A549 (cell line): ENCODE measurements around the gene ACADVL. TPM values are rescaled to one million over a fixed set of nuclear protein-coding genes. Genes with fewer than 3 reads are reported as not detected.

Experiments
- ATAC-seq, 2 experiments: fragments of 200-7000 bp in 1 of 2; fragments of >200 bp in 1 of 2; cut with Nextera tagmentation in 1 of 2; cut with Tn5 transposase in 1 of 2; 3 replicates each; pipeline versions ENCODE4 v1.8.0 to v1.9.1; 2018 to 2020; ENCODE audit warnings: mild to moderate bottlenecking in 1 of 2, moderate library complexity in 1 of 2
- CTCF ChIA-PET: fragments of 300-600 bp; sonication (Branson Sonifier 250); formaldehyde crosslinking; extraction: SDS; loops from one replicate; lab custom pipeline; 2021; ENCODE audit warnings: antibody characterized with exemption, inconsistent platforms; lab: Yijun Ruan, JAX
- POLR2A ChIA-PET: fragments of 350-600 bp; formaldehyde crosslinking; extraction: SDS; loops from one replicate; lab custom pipeline; 2021; ENCODE audit warnings: antibody characterized with exemption, inconsistent platforms; lab: Yijun Ruan, JAX
- DNase-seq, 2 experiments: peaks; one replicate each; pipeline versions ENCODE4 v3.0.0 to v3.0.0-alpha.2; 2011 to 2016; ENCODE audit warnings: low read depth in 1 of 2, low spot score in 1 of 2
- FAIRE-seq: peaks from 2 replicates; lab custom pipeline; 2011; peaks lifted over from hg19 to GRCh38; lab: Jason Lieb, UNC
- H3K27ac ChIP-seq, 2 experiments: fragments of >200 bp; sonication (Bioruptor Twin); formaldehyde crosslinking; 3 replicates each; pipeline ENCODE4 v1.5.1; 2016 to 2017
- H3K4me1 ChIP-seq: fragments of >200 bp; sonication (Bioruptor Twin); formaldehyde crosslinking; 3 replicates; pipeline ENCODE4 v1.6.1; 2016
- H3K4me2 ChIP-seq: fragments of >200 bp; sonication (Bioruptor Twin); formaldehyde crosslinking; 3 replicates; pipeline ENCODE4 v1.6.1; 2016
- H3K4me3 ChIP-seq: fragments of >200 bp; sonication (Bioruptor Twin); formaldehyde crosslinking; 3 replicates; pipeline ENCODE4 v1.5.1; 2016
- H3K9me3 ChIP-seq: fragments of >200 bp; sonication (Bioruptor Twin); formaldehyde crosslinking; 3 replicates; pipeline ENCODE4 v1.6.1; 2016
- BHLHE40 ChIP-seq: IDR thresholded peaks from 2 replicates; pipeline ENCODE4 v1.6.1; 2012; ENCODE audit warnings: low read depth, low read length, inconsistent platforms
- CBX8 ChIP-seq: fragments of 200-600 bp; sonication (generic); IDR thresholded peaks from 2 replicates; pipeline ENCODE4 v1.6.1; 2016
- EHMT2 ChIP-seq: fragments of 200-600 bp; sonication (generic); IDR thresholded peaks from 2 replicates; pipeline ENCODE4 v1.6.1; 2016; ENCODE audit warnings: antibody characterized with exemption, low read depth, mild to moderate bottlenecking, moderate library complexity
- EP300 ChIP-seq, 2 experiments: fragments of >200 bp; sonication (Bioruptor Twin); formaldehyde crosslinking; IDR thresholded peaks; 2 replicates in 1 of 2; 3 replicates in 1 of 2; pipeline ENCODE4 v1.6.1; 2016 to 2017
- ESRRA ChIP-seq: fragments of 150-350 bp; IDR thresholded peaks from 2 replicates; pipeline ENCODE4 v1.6.1; 2014; ENCODE audit warnings: mild to moderate bottlenecking, low read length, borderline replicate concordance
- FOXS1 ChIP-seq: fragments of 250-450 bp; sonication (Bioruptor Pico); IDR thresholded peaks from 2 replicates; pipeline ENCODE4 v1.5.0; 2020; ENCODE audit warnings: mild to moderate bottlenecking, moderate library complexity
- GATA3 ChIP-seq: IDR thresholded peaks from 2 replicates; pipeline ENCODE4 v1.6.1; 2012; ENCODE audit warnings: borderline replicate concordance
- HDAC2 ChIP-seq: fragments of 200-600 bp; sonication (generic); IDR thresholded peaks from 2 replicates; pipeline ENCODE4 v1.6.1; 2016
- HOXA7 ChIP-seq: fragments of 250-450 bp; sonication (Bioruptor Pico); IDR thresholded peaks from 2 replicates; pipeline ENCODE4 v1.5.0; 2020; ENCODE audit warnings: mild to moderate bottlenecking, moderate library complexity
- HOXB5 ChIP-seq: fragments of 250-450 bp; sonication (Bioruptor Pico); IDR thresholded peaks from 2 replicates; pipeline ENCODE4 v1.5.0; 2020; ENCODE audit warnings: mild to moderate bottlenecking, moderate library complexity
- KDM5A ChIP-seq: fragments of 200-600 bp; sonication (generic); IDR thresholded peaks from 2 replicates; pipeline ENCODE4 v1.6.1; 2016; ENCODE audit warnings: antibody characterized with exemption, mild to moderate bottlenecking
- NPAS2 ChIP-seq: fragments of 250-450 bp; sonication (Bioruptor Pico); IDR thresholded peaks from 2 replicates; pipeline ENCODE4 v1.8.0; 2022; ENCODE audit warnings: mild to moderate bottlenecking, moderate library complexity, borderline replicate concordance
- RAD21 ChIP-seq, 2 experiments: fragments of >200 bp in 1 of 2; sonication (Bioruptor Twin) in 1 of 2; formaldehyde crosslinking in 1 of 2; IDR thresholded peaks in 1 of 2; conservative IDR thresholded peaks in 1 of 2; 2 replicates in 1 of 2; 3 replicates in 1 of 2; pipeline ENCODE4 v1.6.1; 2012 to 2018; ENCODE audit warnings: inconsistent platforms in 1 of 2
- RFX5 ChIP-seq: fragments of 450-650 bp; IDR thresholded peaks from 2 replicates; pipeline ENCODE4 v1.7.1; 2014; ENCODE audit warnings: antibody characterized with exemption, mild to moderate bottlenecking, moderate library complexity
- SREBF2 ChIP-seq: fragments of 450-650 bp; IDR thresholded peaks from 2 replicates; pipeline ENCODE4 v1.6.1; 2014; ENCODE audit warnings: mild to moderate bottlenecking, moderate library complexity
- TFCP2L1 ChIP-seq: fragments of 250-450 bp; sonication (Bioruptor Pico); IDR thresholded peaks from 2 replicates; pipeline ENCODE4 v1.5.0; 2021; ENCODE audit warnings: mild to moderate bottlenecking
- ZC3H11A ChIP-seq: fragments of 450-650 bp; IDR thresholded peaks from 2 replicates; pipeline ENCODE4 v1.6.1; 2014; ENCODE audit warnings: antibody characterized with exemption, mild to moderate bottlenecking
- ZFP36 ChIP-seq: fragments of 450-650 bp; IDR thresholded peaks from 2 replicates; pipeline ENCODE4 v1.6.1; 2014; ENCODE audit warnings: borderline replicate concordance; ENCODE audit not compliant: partially characterized antibody
- ZNF302 ChIP-seq: fragments of 250-450 bp; sonication (Bioruptor Pico); IDR thresholded peaks from 2 replicates; pipeline ENCODE4 v1.9.0; 2021; ENCODE audit warnings: inconsistent platforms, mild to moderate bottlenecking, moderate library complexity
- WGBS: methylation state at CpG from one replicate; pipeline ENCODE4 v1.1.6; 2017; ENCODE audit errors: missing lambda C conversion rate; 5-methylcytosine and 5-hydroxymethylcytosine counted together
- polyA plus RNA-seq, 4 experiments: library from polyadenylated mRNA; depleted of rRNA in 3 of 4; stranded (reverse); fragments of >200 nt; fragmentation: RNase III in 1 of 4; extraction: RNeasy Plus Mini Kit Qiagen cat#74134 plus additional on column Dnase treatment in 1 of 4; gene quantifications; 2 replicates in 3 of 4; 3 replicates in 1 of 4; pipeline ENCODE4 v1.2.3, GENCODE V29; 2011 to 2017
- TF ChIP-seq, protein P1 (sequence below): IDR thresholded peaks from 2 replicates; pipeline ENCODE4 v1.6.1; 2012; ENCODE audit warnings: low read depth, borderline replicate concordance
- TF ChIP-seq, protein P2 (sequence below): fragments of 200-600 bp; sonication (generic); IDR thresholded peaks from 2 replicates; pipeline ENCODE4 v1.6.1; 2016; ENCODE audit warnings: antibody characterized with exemption, mild to moderate bottlenecking, moderate library complexity

ACADVL gene
- polyA plus RNA-seq, 2 of the 4 experiments (the other 2 are of a cell fraction), result 238 to 425 TPM

DNA sequence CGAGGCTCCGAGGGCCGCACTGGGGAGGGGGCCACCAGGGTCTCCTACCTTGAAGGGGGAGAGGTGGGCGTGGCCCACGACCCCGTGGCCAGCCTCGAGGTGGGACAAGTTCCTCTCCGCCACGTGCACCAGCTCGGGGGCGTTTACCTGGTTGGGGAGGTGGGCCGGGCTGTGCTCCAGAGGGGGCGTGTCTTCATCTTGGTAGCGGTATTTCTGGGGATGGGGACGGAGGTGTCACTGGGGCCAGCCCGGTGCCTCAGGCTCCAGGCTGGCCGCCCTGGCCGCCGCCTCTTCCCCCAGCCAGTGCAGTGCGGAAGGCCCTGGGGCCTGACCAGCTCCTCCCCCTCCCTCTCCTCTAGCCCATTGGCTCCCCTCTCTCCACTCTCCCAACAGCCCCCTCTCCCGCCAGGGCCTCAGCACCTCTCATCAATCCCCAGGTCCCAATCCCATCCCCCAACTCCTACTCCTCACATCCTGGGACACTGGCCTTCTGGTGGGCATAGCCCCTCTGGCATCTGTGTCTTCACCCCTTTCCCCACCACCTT is 11.6 kb upstream of the ACADVL start:
- no peak overlapping the region for H3K4me3 ChIP-seq
- POLR2A ChIA-PET, result no interaction called here
- DNase-seq (no peak), FAIRE-seq (no peak), ATAC-seq (no peak)
- CTCF ChIA-PET, result interaction anchor here (1.0 to 5.3 kb wide), 6 partner anchors 8 to 156 kb away, joined by 3 to 20 read pairs (median 8); partner anchors contain the start of genes ACADVL and DLG4
- H3K9me3 ChIP-seq, result no peaks in the 10 kb centered on the region
- TF ChIP-seq RFX5, result no peak
- no peak for TF ChIP-seq ZNF302 (CRISPR knock-in tag)
- TF ChIP-seq EHMT2, result no peak
- peaks cover 12% of the 10 kb centered on the region for H3K4me1 ChIP-seq
- H3K4me2 ChIP-seq, result no peak overlapping the region
- WGBS, result 79% methylated on average over 18 of the region's 21 CpGs
- H3K27ac ChIP-seq, result no peak overlapping the region

DNA sequence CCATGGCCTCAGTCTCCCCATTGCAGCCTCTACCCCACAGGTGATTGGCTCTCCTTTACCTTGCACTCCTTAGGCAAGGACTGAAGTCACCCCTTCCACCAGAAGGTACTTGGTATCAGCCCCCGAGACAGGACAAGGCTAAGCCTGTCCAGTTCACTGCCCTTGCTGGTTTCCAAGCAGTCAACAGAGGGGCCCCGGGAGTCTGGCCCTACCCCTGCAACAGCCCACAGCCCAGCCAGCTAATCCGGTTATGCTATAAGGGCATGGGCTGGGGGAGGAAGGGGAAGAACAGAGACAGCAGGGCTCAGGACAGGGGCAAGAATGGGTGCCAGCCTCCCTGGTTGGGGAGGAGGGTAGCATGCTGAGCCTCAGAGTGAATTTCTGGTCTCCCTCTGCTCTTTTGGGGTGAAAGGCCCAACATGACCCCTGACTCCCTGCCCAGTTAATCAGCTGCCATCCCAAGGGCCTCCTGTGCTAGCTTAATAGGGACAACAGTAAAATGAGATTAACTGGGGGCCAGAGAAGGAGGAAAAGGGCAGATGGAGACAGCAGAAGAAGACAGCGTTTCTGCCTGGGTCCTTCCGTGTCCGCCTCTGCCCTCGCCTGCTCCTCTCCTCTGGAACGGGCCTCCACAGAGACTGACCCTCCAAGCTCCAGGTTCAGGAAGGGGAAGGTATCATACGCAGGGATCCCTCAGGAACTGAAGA is 10.8 kb upstream of the ACADVL start:
- DNase-seq, result no peak
- no peak for FAIRE-seq
- ChIA-PET CTCF (interaction anchor here (0.8 to 5.3 kb wide), 9 partner anchors 9 to 570 kb away, joined by 3 to 20 read pairs (median 5); partner anchors contain the start of genes ACADVL and DLG4), POLR2A (no interaction called here)
- WGBS, result 89% methylated on average over 9 of the region's 9 CpGs
- no peak for ATAC-seq
- TF ChIP-seq NPAS2 (CRISPR knock-in tag) (no peak), CBX8 (no peak), TFCP2L1 (CRISPR knock-in tag) (no peak), BHLHE40 (no peak), ZC3H11A (no peak), FOXS1 (CRISPR knock-in tag) (no peak), RAD21 (conservative IDR thresholded peaks at IDR 0.05 in 1 of 2, IDR thresholded peaks at IDR 0.05 in 1 of 2) (no peak), SREBF2 (no peak), HOXB5 (CRISPR knock-in tag) (no peak), GATA3 (no peak), ZFP36 (no peak), KDM5A (no peak), EHMT2 (no peak), ESRRA (no peak), EP300 (IDR thresholded peaks at IDR 0.05) (no peak), HOXA7 (CRISPR knock-in tag) (no peak), HDAC2 (no peak)
- TF ChIP-seq, protein P1, sequence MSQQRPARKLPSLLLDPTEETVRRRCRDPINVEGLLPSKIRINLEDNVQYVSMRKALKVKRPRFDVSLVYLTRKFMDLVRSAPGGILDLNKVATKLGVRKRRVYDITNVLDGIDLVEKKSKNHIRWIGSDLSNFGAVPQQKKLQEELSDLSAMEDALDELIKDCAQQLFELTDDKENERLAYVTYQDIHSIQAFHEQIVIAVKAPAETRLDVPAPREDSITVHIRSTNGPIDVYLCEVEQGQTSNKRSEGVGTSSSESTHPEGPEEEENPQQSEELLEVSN, result no peak
- TF ChIP-seq, protein P2, sequence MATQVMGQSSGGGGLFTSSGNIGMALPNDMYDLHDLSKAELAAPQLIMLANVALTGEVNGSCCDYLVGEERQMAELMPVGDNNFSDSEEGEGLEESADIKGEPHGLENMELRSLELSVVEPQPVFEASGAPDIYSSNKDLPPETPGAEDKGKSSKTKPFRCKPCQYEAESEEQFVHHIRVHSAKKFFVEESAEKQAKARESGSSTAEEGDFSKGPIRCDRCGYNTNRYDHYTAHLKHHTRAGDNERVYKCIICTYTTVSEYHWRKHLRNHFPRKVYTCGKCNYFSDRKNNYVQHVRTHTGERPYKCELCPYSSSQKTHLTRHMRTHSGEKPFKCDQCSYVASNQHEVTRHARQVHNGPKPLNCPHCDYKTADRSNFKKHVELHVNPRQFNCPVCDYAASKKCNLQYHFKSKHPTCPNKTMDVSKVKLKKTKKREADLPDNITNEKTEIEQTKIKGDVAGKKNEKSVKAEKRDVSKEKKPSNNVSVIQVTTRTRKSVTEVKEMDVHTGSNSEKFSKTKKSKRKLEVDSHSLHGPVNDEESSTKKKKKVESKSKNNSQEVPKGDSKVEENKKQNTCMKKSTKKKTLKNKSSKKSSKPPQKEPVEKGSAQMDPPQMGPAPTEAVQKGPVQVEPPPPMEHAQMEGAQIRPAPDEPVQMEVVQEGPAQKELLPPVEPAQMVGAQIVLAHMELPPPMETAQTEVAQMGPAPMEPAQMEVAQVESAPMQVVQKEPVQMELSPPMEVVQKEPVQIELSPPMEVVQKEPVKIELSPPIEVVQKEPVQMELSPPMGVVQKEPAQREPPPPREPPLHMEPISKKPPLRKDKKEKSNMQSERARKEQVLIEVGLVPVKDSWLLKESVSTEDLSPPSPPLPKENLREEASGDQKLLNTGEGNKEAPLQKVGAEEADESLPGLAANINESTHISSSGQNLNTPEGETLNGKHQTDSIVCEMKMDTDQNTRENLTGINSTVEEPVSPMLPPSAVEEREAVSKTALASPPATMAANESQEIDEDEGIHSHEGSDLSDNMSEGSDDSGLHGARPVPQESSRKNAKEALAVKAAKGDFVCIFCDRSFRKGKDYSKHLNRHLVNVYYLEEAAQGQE, result no peak
- Histone ChIP-seq H3K4me1 (peaks cover 16% of the 10 kb centered on the region), H3K4me2 (no peak overlapping the region), H3K4me3 (no peak overlapping the region), H3K27ac (no peak overlapping the region), H3K9me3 (no peaks in the 10 kb centered on the region)
